Fibroblast of skin of scalp (primary cell): ENCODE measurements around the gene KIF21B.
"Not testable (repeated sequence)": the region's sequence is repeated elsewhere in the genome, so short reads cannot be mapped to it uniquely, and the experiment has no call there.

ENCODE experiments used
- DNase-seq: peaks from one replicate; pipeline ENCODE4 v3.0.0-alpha.2; 2013

KIF21B gene

GRCh38 chr1:200970771-200971427, 52.6 kb downstream of the KIF21B start:
- no peak for DNase-seq

- DNase-seq: no peak
Measured at GRCh38 chr1:200969726-200970561, 53.6 kb downstream of the KIF21B start.

- DNase-seq: no peak
Measured at GRCh38 chr1:200968469-200969410, 54.8 kb downstream of the KIF21B start.

- DNase-seq: no peak
Measured at GRCh38 chr1:200967693-200968468, 55.6 kb downstream of the KIF21B start.

- no peak for DNase-seq
Measured at GRCh38 chr1:200966934-200967333, 56.6 kb downstream of the KIF21B start.

GRCh38 chr1:200965111-200965805, 58.3 kb downstream of the KIF21B start:
- DNase-seq: no peak

- DNase-seq: not testable (repeated sequence)
Measured at GRCh38 chr1:200963888-200964287, 59.6 kb downstream of the KIF21B start.

- no peak for DNase-seq
Measured at GRCh38 chr1:200963076-200963475, 60.4 kb downstream of the KIF21B start.

- DNase-seq: no peak
Measured at GRCh38 chr1:200962631-200963030, 60.9 kb downstream of the KIF21B start.

- not testable (repeated sequence) for DNase-seq
Measured at GRCh38 chr1:200962151-200962550, 61.4 kb downstream of the KIF21B start.

GRCh38 chr1:200960948-200961340, 62.6 kb downstream of the KIF21B start:
- DNase-seq: no peak

- no peak for DNase-seq
Measured at GRCh38 chr1:200960236-200960947, 63.1 kb downstream of the KIF21B start.

GRCh38 chr1:200959411-200959921, 64.0 kb downstream of the KIF21B start:
- no peak for DNase-seq

- DNase-seq: no peak
Measured at GRCh38 chr1:200958597-200958996, 64.9 kb downstream of the KIF21B start.

- no peak for DNase-seq
Measured at GRCh38 chr1:200954434-200954833, 69.1 kb downstream of the KIF21B start.

GRCh38 chr1:200951016-200951415, 72.5 kb downstream of the KIF21B start:
- DNase-seq: peak; percentile 22

- no peak for DNase-seq
Measured at GRCh38 chr1:200949626-200950025, 73.9 kb downstream of the KIF21B start.

GRCh38 chr1:200947059-200947566, 76.4 kb downstream of the KIF21B start:
- no peak for DNase-seq

- DNase-seq: no peak
Measured at GRCh38 chr1:200945111-200945510, 78.4 kb downstream of the KIF21B start.

GRCh38 chr1:200938955-200939354, 84.6 kb downstream of the KIF21B start:
- DNase-seq: no peak
